ENCODE data around the gene LGALS3BP. TPM values are rescaled to one million over a fixed set of nuclear protein-coding genes. Genes with fewer than 3 reads are reported as not detected.

The LGALS3BP gene
- total and polyA plus RNA-seq, 7 donors: 92.5 to 415 (median 180) TPM

GRCh38 chr17:78972507-78973105, 7.1 kb downstream of the LGALS3BP start:
- peak overlapping the region in 1 of 4 donors; percentile 32 for H3K27ac ChIP-seq

GRCh38 chr17:78971756-78972506, 7.8 kb downstream of the LGALS3BP start:
- DNase-seq: no peak
- Histone ChIP-seq H3K9me3 (no peaks in the 10 kb centered on the region), H3K4me1 (peaks cover 0 to 46% (median 36%) of the 10 kb centered on the region in 4 donors), H3K27me3 (no peaks in the 10 kb centered on the region), H3K36me3 (peaks cover 0 to 24% (median 2%) of the 10 kb centered on the region in 4 donors), H3K27ac (peak overlapping the region in 2 of 4 donors; percentile 39 to 61), H3K4me3 (no peak overlapping the region)
- intact Hi-C loops (cut with DNase I): loop anchor here (1.0 to 5.0 kb wide), 3 partner anchors 35 to 190 kb away; partner anchors contain the start of gene CYTH1
- TF ChIP-seq POLR2AphosphoS5 (IDR thresholded peaks at IDR 0.05) (no peak), POLR2A (IDR thresholded peaks at IDR 0.05) (no peak), CTCF (IDR thresholded peaks at IDR 0.05) (no peak), EP300 (IDR thresholded peaks at IDR 0.05) (no peak)
- WGBS, 2 donors: 83 to 86% methylated on average over 22 of the region's 22 CpGs

More at GRCh38 chr17:78972507-78973105, 7.1 kb downstream of the LGALS3BP start:
- H3K4me1 ChIP-seq: peaks cover 0 to 52% (median 42%) of the 10 kb centered on the region in 4 donors
- 90 to 92% methylated on average over 15 of the region's 15 CpGs for whole genome bisulfite sequencing, 2 donors
- no peak for TF ChIP-seq EP300 (IDR thresholded peaks at IDR 0.05)
- TF ChIP-seq CTCF (IDR thresholded peaks at IDR 0.05): no peak
- TF ChIP-seq POLR2A (IDR thresholded peaks at IDR 0.05): no peak
- TF ChIP-seq POLR2AphosphoS5 (IDR thresholded peaks at IDR 0.05): no peak
- H3K9me3 ChIP-seq: no peaks in the 10 kb centered on the region
- H3K27me3 ChIP-seq: no peaks in the 10 kb centered on the region
- intact Hi-C loops (cut with DNase I): loop anchor here (5.0 kb wide), 2 partner anchors 35 to 190 kb away; partner anchors contain the start of gene CYTH1
- peaks cover 0 to 24% (median 2%) of the 10 kb centered on the region in 4 donors for H3K36me3 ChIP-seq
- no peak for DNase-seq
- no peak overlapping the region for H3K4me3 ChIP-seq

GRCh38 chr17:78970834-78971755, 8.6 kb downstream of the LGALS3BP start:
- Histone ChIP-seq H3K36me3 (peaks cover 0 to 24% (median 2%) of the 10 kb centered on the region in 4 donors), H3K9me3 (no peaks in the 10 kb centered on the region), H3K27me3 (no peaks in the 10 kb centered on the region), H3K27ac (peak overlapping the region in 3 of 4 donors; percentile 10 to 61 (median 39)), H3K4me1 (peaks cover 0 to 37% (median 28%) of the 10 kb centered on the region in 4 donors), H3K4me3 (no peak overlapping the region)
- intact Hi-C loops (cut with DNase I): loop anchor here (1.0 to 5.0 kb wide), 3 partner anchors 34 to 189 kb away; partner anchors contain the start of gene CYTH1
- TF ChIP-seq POLR2AphosphoS5 (IDR thresholded peaks at IDR 0.05) (peak in 3 of 4 donors; percentile 22 to 35 (median 31)), CTCF (IDR thresholded peaks at IDR 0.05) (peak; percentile 89 to 95 (median 94)), POLR2A (IDR thresholded peaks at IDR 0.05) (no peak), EP300 (IDR thresholded peaks at IDR 0.05) (no peak)
- peak; percentile 92 for DNase-seq
- WGBS, 2 donors: 33 to 45% methylated on average over 33 of the region's 33 CpGs

GRCh38 chr17:78969865-78970264, 9.9 kb downstream of the LGALS3BP start:
- H3K4me3 ChIP-seq: no peak overlapping the region
- no peaks in the 10 kb centered on the region for H3K9me3 ChIP-seq
- TF ChIP-seq POLR2A (IDR thresholded peaks at IDR 0.05) (no peak), POLR2AphosphoS5 (IDR thresholded peaks at IDR 0.05) (no peak), EP300 (IDR thresholded peaks at IDR 0.05) (no peak), CTCF (IDR thresholded peaks at IDR 0.05) (no peak)
- intact Hi-C loops (cut with DNase I): loop anchor here (5.0 kb wide), 2 partner anchors 33 to 188 kb away; partner anchors contain the start of gene CYTH1
- peaks cover 0 to 25% (median 18%) of the 10 kb centered on the region in 4 donors for H3K4me1 ChIP-seq
- no peaks in the 10 kb centered on the region for H3K27me3 ChIP-seq
- peaks cover 0 to 24% (median 2%) of the 10 kb centered on the region in 4 donors for H3K36me3 ChIP-seq
- no peak for DNase-seq
- WGBS, 2 donors: 86 to 89% methylated on average over 9 of the region's 9 CpGs
- no peak overlapping the region for H3K27ac ChIP-seq

All from sigmoid colon (tissue), 7 donors.